GM12864 (cell line): ENCODE results near the gene ART5.
"Not testable (repeated sequence)": the region's sequence is repeated elsewhere in the genome, so short reads cannot be mapped to it uniquely, and the experiment has no call there.

Source experiments
- DNase-seq: peaks from one replicate; pipeline ENCODE4 v3.0.0-alpha.2; 2011; ENCODE audit warnings: low read depth
- H3K4me3 ChIP-seq: 2 replicates; pipeline ENCODE4 v1.5.1; 2011; ENCODE audit warnings: mild to moderate bottlenecking, low read depth, low read length, control low read depth
- TF ChIP-seq, protein P1 (sequence below): IDR thresholded peaks from 2 replicates; pipeline ENCODE4 v1.5.1; 2011; ENCODE audit warnings: low read depth, mild to moderate bottlenecking, moderate library complexity, low read length, control low read depth, inconsistent platforms; ENCODE audit errors: missing control alignments

The ART5 gene

DNA sequence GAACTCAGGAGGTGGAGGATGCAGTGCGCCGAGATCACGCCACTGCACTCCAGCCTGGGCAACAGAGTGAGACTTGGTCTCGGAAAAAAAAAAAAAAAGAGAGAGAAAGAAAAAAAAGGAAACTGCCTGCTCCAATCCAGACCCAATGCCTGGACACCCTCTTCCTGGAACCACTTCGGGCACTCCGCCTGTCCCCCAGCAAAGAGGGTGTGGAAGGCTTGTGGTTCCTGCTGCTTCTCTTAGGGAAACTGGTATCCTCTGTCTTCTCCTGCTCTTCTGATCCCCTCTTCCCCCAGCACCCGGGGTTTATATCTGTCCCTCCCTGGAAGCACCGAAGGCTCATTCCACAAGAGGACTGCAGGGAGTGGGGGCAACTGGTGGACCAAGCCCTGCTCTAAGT is 16.5 kb upstream of the ART5 start:
- TF ChIP-seq, protein P1, sequence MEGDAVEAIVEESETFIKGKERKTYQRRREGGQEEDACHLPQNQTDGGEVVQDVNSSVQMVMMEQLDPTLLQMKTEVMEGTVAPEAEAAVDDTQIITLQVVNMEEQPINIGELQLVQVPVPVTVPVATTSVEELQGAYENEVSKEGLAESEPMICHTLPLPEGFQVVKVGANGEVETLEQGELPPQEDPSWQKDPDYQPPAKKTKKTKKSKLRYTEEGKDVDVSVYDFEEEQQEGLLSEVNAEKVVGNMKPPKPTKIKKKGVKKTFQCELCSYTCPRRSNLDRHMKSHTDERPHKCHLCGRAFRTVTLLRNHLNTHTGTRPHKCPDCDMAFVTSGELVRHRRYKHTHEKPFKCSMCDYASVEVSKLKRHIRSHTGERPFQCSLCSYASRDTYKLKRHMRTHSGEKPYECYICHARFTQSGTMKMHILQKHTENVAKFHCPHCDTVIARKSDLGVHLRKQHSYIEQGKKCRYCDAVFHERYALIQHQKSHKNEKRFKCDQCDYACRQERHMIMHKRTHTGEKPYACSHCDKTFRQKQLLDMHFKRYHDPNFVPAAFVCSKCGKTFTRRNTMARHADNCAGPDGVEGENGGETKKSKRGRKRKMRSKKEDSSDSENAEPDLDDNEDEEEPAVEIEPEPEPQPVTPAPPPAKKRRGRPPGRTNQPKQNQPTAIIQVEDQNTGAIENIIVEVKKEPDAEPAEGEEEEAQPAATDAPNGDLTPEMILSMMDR, result no peak
- no peak overlapping the region for H3K4me3 ChIP-seq
- no peak for DNase-seq

DNA sequence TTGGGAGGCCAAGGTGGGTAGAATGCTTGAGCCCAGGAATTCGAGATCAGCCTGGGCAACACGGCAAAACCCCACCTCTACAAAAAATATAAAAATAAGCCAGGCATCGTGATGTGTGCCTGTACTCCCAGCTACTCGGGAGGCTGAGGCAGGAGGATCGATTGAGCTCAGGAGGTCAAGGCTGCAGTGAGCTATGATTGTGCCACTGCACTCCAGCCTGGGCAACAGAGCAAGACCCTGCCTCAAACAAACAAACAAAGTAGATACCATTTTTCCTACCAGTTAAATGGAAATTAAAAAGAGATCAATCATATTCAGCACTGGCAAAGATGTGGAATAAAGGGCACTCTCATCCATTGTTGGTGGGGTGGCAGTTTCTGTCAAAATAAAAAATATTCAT is 15.5 kb upstream of the ART5 start:
- DNase-seq, H3K4me3 ChIP-seq: not testable (repeated sequence)

DNA sequence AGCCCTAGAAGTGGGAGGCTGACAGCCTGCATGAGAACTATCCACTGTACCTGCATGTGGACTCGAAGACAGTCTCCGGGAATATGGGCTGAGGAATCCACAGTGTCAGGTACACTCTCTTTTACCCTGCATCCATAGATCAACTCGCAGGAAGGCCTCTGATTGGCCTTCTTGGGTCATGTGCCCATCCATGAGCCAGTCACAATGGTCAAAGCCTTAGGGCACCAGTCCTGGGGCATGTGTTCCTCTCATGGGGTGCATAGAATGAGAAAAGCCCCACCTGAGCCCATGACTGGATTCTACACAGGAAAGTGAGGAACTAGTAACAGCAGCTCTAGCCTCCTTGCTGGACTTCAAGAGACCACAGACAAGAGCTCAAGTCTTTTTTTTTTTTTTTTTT is 13.8 kb upstream of the ART5 start:
- no peak for DNase-seq
- no peak overlapping the region for H3K4me3 ChIP-seq
- TF ChIP-seq, protein P1, result no peak

DNA sequence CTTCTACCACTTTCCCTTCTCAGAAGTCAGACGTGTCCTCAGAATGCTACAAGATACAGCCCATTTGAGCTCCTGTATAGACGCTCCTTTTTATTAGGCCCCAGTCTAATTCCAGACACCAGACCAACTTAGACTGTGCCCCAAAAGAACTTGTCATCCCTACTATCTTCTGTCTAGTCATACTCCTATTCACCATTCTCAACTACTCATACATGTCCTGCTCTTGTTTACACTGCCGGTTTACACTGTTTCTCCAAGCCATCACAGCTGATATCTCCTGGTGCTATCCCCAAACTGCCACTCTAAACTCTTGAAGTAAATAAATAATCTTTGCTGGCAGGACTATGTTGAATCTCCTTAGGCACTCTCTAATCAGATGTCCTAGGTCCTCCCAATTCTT is 10.7 kb upstream of the ART5 start:
- DNase-seq, H3K4me3 ChIP-seq: not testable (repeated sequence)

DNA sequence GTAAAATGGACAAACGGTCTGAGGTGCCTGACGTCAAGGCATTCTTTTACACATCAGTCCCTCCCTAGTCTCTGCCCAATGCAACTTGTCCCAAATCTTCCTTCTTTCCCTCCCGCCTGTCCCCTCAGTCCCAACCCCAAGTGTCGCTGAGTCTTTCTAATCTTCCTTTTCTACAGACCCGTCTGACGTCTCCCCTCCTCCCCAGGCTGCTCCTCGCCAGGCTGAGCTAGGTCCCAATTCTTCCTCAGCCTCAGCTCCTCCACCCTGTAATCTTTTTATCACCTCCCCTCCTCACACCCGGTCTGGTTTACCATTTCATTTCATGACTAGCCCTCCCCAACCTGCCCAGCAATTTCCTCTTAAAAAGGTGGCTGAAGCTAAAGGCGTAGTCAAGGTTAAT is 7.6 kb upstream of the ART5 start:
- H3K4me3 ChIP-seq, DNase-seq: not testable (repeated sequence)

DNA sequence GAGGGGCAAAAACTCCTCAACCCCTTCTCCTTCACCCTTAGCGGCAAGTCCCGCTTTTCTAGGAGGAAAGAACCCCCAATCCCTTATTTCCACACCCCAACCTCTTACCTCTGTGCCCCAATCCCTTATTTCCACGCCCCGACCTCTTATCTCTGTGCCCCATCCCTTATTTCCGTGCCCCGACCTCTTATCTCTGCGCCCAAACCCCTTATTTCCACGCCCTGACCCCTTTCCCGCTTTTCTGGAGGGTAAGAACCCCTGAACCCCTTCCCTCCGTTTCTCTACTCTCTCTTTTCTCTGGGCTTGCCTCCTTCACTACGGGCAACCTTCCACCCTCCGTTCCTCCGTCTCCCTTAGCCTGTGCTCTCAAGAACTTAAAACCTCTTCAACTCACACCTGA is 7.1 kb upstream of the ART5 start:
- not testable (repeated sequence) for H3K4me3 ChIP-seq, DNase-seq

DNA sequence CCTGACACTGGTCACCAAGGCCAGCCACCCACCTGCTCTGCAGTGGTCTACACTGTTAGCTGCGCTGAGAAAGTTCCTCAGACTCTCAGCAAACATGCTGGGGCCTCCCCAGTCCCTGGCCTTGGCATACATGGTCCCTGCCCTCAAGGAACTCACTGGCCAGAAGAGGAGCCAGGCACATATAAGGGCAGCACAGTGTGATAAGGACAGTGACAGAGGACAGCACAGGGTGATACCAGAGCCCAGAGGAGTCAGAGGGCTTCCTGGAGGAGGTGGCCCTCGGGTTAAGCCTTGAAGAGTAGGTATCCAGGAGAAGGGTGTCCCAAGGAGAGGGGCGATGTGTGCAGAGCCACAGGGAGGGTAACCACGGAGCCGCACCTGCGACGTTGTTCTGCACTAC is 3.8 kb upstream of the ART5 start:
- DNase-seq, result no peak
- TF ChIP-seq, protein P1, result no peak
- no peak overlapping the region for H3K4me3 ChIP-seq

DNA sequence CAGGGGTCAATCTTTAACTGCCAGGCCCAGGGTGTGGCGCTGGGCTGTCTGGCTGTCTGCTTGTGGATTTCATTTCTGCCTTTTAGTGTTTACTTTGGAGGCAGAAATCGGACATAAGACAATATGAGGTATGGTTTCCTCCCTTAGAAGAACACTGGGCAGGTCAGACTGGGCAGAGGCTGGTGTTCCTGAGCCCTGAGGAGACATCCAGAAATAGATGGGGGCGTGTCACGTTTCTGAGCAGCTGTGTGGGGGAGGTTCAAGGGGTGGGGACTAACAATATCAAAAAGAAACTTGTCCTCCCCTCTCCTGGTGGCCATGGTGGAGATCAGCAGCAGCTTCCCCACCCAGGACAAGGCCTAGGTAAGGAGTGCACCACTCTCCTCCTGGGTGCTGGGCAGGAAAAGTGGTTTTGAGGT is 3.0 kb upstream of the ART5 start, which contains the start of gene ART1:
ART1 (plus strand) TSS at position 312 of the 419 bp plus-strand sequence. CDS start 14,086 bp downstream, outside the sequence.
- H3K4me3 ChIP-seq, result no peak within 1 kb of the TSS
- TF ChIP-seq, protein P1, result no peak
- DNase-seq, result no peak

DNA sequence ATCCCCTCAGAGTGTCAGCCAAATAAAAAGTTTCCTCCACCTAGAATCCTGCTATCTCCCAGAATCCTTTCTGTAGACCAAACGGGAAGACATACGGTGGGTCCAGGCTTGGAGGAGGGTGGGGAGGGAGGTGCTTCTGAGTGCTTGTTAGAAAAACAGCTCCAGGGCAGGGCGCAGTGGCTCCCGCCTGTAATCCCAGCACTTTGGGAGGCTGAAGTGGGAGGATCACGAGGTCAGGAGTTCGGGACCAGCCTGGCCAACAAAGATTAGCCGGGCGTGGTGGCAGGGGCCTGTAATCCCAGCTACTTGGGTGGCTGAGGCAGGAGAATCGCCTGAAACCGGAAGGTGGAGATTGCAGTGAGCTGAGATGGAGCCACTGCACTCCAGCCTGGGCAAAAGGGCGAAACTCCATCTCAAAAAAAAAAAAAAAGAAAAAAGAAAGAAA is 1.3 kb upstream of the ART5 start:
- DNase-seq, H3K4me3 ChIP-seq: not testable (repeated sequence)
